GM12872 (cell line): ENCODE data around the gene GIMAP7.

Experiments used
- CTCF ChIP-seq: IDR thresholded peaks from 3 replicates; pipeline ENCODE4 v1.5.1; 2011; ENCODE audit warnings: low read depth, mild to moderate bottlenecking, low read length, moderate library complexity; ENCODE audit not compliant: insufficient read depth

The GIMAP7 gene

GRCh38 chr7:150516956-150517745 is 2.5 kb downstream of the GIMAP7 start:
- no peak for TF ChIP-seq CTCF

- TF ChIP-seq CTCF = no peak
Observed at GRCh38 chr7:150519310-150519709, 4.6 kb downstream of the GIMAP7 start.

- TF ChIP-seq CTCF = no peak
Observed at GRCh38 chr7:150520145-150520544, 5.5 kb downstream of the GIMAP7 start.

GRCh38 chr7:150524018-150524417 is 9.3 kb downstream of the GIMAP7 start:
- no peak for TF ChIP-seq CTCF

GRCh38 chr7:150531704-150532103 is 17.0 kb downstream of the GIMAP7 start:
- no peak for TF ChIP-seq CTCF

GRCh38 chr7:150538259-150538658 is 23.6 kb downstream of the GIMAP7 start:
- no peak for TF ChIP-seq CTCF

- TF ChIP-seq CTCF = no peak
Observed at GRCh38 chr7:150553163-150553562, 38.5 kb downstream of the GIMAP7 start.
